Thoracic aorta (tissue), 2 donors: ENCODE measurements around the gene GJE1. TPM values are rescaled to one million over a fixed set of nuclear protein-coding genes. Genes with fewer than 3 reads are reported as not detected.

ENCODE experiments used
- ATAC-seq: fragments of 150-250 bp; one replicate; pipeline ENCODE4 v1.8.0; 2017; ENCODE audit warnings: low read depth; ENCODE audit not compliant: insufficient number of reproducible peaks, low FRiP score
- DNase-seq: peaks from one replicate; pipeline ENCODE4 v3.0.0-alpha.2; 2020; ENCODE audit warnings: low spot score
- H3K27ac ChIP-seq, 2 donors: fragments of 200-600 bp; sonication (generic); 1 replicate in 1 of 2; 2 replicates in 1 of 2; pipeline ENCODE4 v1.5.1; 2016; ENCODE audit warnings: mild to moderate bottlenecking in 2 of 2, moderate library complexity in 2 of 2
- H3K27me3 ChIP-seq: fragments of 200-600 bp; sonication (generic); replicated peaks from 2 replicates; pipeline ENCODE4 v1.6.0; 2016; ENCODE audit warnings: mild to moderate bottlenecking; ENCODE audit not compliant: insufficient read depth
- H3K36me3 ChIP-seq: fragments of 200-600 bp; sonication (generic); one replicate; pipeline ENCODE4 v1.5.1; 2016
- H3K4me1 ChIP-seq, 2 donors: fragments of 200-600 bp; sonication (generic); 1 replicate in 1 of 2; 2 replicates in 1 of 2; pipeline versions ENCODE4 v1.5.1 to v1.6.0; 2016; ENCODE audit warnings: low read depth in 2 of 2, mild to moderate bottlenecking in 1 of 2; ENCODE audit not compliant: control insufficient read depth in 1 of 2
- H3K4me3 ChIP-seq: fragments of 200-600 bp; sonication (generic); 2 replicates; pipeline ENCODE4 v1.5.1; 2016; ENCODE audit warnings: mild to moderate bottlenecking
- H3K9me3 ChIP-seq: fragments of 200-600 bp; sonication (generic); 2 replicates; pipeline ENCODE4 v1.5.1; 2016
- total RNA-seq, 2 donors: library from RNA; depleted of rRNA; stranded (reverse); fragments of >200 nt; gene quantifications; one replicate each; pipeline versions ENCODE4 v1.1.0 to v1.2.3, GENCODE V29; 2016
- TF ChIP-seq, protein P1 (sequence below): fragments of 200-600 bp; sonication (generic); IDR thresholded peaks from one replicate; pipeline ENCODE4 v1.5.1; 2019; ENCODE audit warnings: antibody characterized with exemption

GJE1 gene
- total RNA-seq, 2 donors from 2014 or later = not detected

DNA sequence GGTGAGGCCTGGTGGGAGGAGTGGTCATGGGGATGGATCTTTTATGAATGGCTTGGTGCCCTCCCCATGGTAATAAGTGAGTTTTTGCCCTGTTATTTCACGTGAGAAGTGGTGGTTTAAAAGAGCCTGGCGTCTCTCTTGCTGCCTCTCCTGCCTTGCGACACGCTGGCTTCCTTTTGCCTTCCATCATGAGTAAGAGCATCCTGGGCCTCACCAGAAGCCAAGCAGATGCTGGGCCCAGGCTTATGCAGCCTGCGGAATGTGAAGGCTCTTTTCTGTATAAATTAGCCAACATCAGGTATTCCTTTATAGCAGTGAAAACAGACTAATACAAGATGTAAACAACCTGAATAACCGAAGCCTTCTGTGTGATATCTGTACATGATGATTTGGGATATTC lies 42.0 kb downstream of the GJE1 start:
- DNase-seq = no peak
- H3K36me3 ChIP-seq = peaks cover 6% of the 10 kb centered on the region
- H3K9me3 ChIP-seq = peaks cover 4% of the 10 kb centered on the region
- no peak for ATAC-seq
- no peak overlapping the region for H3K4me3 ChIP-seq
- H3K27ac ChIP-seq = no peak overlapping the region
- H3K27me3 ChIP-seq = no peaks in the 10 kb centered on the region
- H3K4me1 ChIP-seq = no peaks in the 10 kb centered on the region
- TF ChIP-seq, protein P1, sequence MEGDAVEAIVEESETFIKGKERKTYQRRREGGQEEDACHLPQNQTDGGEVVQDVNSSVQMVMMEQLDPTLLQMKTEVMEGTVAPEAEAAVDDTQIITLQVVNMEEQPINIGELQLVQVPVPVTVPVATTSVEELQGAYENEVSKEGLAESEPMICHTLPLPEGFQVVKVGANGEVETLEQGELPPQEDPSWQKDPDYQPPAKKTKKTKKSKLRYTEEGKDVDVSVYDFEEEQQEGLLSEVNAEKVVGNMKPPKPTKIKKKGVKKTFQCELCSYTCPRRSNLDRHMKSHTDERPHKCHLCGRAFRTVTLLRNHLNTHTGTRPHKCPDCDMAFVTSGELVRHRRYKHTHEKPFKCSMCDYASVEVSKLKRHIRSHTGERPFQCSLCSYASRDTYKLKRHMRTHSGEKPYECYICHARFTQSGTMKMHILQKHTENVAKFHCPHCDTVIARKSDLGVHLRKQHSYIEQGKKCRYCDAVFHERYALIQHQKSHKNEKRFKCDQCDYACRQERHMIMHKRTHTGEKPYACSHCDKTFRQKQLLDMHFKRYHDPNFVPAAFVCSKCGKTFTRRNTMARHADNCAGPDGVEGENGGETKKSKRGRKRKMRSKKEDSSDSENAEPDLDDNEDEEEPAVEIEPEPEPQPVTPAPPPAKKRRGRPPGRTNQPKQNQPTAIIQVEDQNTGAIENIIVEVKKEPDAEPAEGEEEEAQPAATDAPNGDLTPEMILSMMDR = no peak

GRCh38 chr6:142178129-142178528 lies 45.4 kb downstream of the GJE1 start:
- H3K36me3 ChIP-seq = peaks cover 3% of the 10 kb centered on the region
- TF ChIP-seq, protein P1 = no peak
- no peaks in the 10 kb centered on the region for H3K4me1 ChIP-seq
- H3K9me3 ChIP-seq = peaks cover 4% of the 10 kb centered on the region
- no peak overlapping the region for H3K4me3 ChIP-seq
- no peaks in the 10 kb centered on the region for H3K27me3 ChIP-seq
- H3K27ac ChIP-seq = no peak overlapping the region
- ATAC-seq = no peak
- no peak for DNase-seq

DNA sequence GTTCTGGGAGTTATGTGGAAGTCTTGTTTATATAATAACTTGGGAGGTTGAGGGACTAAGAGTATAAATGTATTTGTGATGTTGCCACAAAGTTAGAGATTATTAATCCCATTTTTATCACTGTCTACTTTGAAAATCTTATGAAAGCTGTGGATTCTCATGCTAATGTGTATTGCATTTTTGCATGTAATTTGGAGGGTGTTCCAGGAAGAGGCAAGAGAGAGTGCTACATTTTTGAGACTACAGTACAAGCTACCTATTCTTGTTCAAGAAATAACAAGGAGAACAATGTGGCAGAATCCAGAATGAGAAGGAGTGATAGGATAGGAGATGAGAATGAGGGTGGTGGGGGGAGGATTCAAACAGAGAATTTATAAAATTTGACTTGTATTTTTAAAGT lies 49.3 kb downstream of the GJE1 start:
- Histone ChIP-seq H3K4me1 (no peaks in the 10 kb centered on the region), H3K9me3 (peaks cover 4% of the 10 kb centered on the region), H3K4me3 (no peak overlapping the region), H3K36me3 (no peaks in the 10 kb centered on the region), H3K27ac (no peak overlapping the region), H3K27me3 (no peaks in the 10 kb centered on the region)
- DNase-seq (no peak), ATAC-seq (no peak)
- TF ChIP-seq, protein P1 = no peak

DNA sequence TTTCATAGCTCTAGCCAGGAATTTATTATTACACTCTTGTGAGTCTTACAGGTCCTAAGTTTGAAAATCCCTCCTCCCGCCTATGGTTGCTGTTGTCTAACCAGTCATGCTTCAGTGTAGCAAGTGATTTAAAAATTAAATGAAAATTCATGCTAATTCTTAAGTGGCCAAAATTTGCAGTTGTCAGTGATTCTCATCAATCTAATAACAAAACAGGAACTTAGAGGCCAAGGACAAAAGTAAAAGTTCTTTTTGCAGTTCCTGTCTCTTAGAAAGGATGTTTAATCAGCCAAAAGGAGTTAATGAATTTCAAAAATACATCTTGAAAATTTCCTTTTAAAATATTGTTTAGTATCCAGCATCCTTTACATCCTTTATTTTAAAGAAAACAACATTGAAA lies 50.6 kb downstream of the GJE1 start:
- Histone ChIP-seq H3K36me3 (no peaks in the 10 kb centered on the region), H3K27me3 (no peaks in the 10 kb centered on the region), H3K4me3 (no peak overlapping the region), H3K4me1 (no peaks in the 10 kb centered on the region), H3K27ac (no peak overlapping the region), H3K9me3 (peaks cover under 1% of the 10 kb centered on the region)
- no peak for ATAC-seq
- DNase-seq = no peak
- TF ChIP-seq, protein P1 = no peak

GRCh38 chr6:142184307-142184706 lies 51.6 kb downstream of the GJE1 start:
- H3K4me3 ChIP-seq = no peak overlapping the region
- TF ChIP-seq, protein P1 = no peak
- no peak overlapping the region for H3K27ac ChIP-seq
- no peaks in the 10 kb centered on the region for H3K4me1 ChIP-seq
- no peaks in the 10 kb centered on the region for H3K9me3 ChIP-seq
- no peak for ATAC-seq
- H3K27me3 ChIP-seq = no peaks in the 10 kb centered on the region
- H3K36me3 ChIP-seq = no peaks in the 10 kb centered on the region
- DNase-seq = no peak

Other genes starting within 250 kb of the GJE1 start
- gene NMBR, start 14.2 kb downstream of the GJE1 start, total RNA-seq = under 1 TPM in 1 of 2 donors, not detected in 1; 0.49 TPM
- gene VTA1, start 14.3 kb downstream of the GJE1 start, total RNA-seq = 10 to 100 TPM; 26.4 to 37.3 TPM
- 1 to 10 TPM; 6.4 to 6.8 TPM for gene ADGRG6, start 169.1 kb downstream of the GJE1 start, total RNA-seq